ENCODE measurements around the gene SF3A1.

DNA sequence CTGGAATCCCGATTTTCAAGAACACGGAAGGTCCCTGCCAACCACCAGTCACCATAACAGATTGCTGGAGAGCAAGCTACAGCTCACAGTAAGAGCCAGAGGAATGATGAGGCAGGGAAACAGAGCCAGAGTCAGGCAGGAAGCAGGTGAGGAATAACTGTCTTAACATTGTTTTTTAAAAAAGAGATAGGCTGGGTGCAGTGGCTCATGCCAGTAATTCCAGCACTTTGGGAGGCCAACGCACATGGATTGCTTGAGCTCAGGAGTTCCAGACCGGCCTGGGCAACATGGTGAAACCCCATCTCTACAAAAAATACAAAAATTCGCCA lies 53.9 kb downstream of the SF3A1 start:
- TF ChIP-seq, protein P1, sequence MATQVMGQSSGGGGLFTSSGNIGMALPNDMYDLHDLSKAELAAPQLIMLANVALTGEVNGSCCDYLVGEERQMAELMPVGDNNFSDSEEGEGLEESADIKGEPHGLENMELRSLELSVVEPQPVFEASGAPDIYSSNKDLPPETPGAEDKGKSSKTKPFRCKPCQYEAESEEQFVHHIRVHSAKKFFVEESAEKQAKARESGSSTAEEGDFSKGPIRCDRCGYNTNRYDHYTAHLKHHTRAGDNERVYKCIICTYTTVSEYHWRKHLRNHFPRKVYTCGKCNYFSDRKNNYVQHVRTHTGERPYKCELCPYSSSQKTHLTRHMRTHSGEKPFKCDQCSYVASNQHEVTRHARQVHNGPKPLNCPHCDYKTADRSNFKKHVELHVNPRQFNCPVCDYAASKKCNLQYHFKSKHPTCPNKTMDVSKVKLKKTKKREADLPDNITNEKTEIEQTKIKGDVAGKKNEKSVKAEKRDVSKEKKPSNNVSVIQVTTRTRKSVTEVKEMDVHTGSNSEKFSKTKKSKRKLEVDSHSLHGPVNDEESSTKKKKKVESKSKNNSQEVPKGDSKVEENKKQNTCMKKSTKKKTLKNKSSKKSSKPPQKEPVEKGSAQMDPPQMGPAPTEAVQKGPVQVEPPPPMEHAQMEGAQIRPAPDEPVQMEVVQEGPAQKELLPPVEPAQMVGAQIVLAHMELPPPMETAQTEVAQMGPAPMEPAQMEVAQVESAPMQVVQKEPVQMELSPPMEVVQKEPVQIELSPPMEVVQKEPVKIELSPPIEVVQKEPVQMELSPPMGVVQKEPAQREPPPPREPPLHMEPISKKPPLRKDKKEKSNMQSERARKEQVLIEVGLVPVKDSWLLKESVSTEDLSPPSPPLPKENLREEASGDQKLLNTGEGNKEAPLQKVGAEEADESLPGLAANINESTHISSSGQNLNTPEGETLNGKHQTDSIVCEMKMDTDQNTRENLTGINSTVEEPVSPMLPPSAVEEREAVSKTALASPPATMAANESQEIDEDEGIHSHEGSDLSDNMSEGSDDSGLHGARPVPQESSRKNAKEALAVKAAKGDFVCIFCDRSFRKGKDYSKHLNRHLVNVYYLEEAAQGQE (IDR thresholded peaks at IDR 0.05): no peak
- TF ChIP-seq SP1 (IDR thresholded peaks at IDR 0.05): no peak
- TF ChIP-seq, protein P2, sequence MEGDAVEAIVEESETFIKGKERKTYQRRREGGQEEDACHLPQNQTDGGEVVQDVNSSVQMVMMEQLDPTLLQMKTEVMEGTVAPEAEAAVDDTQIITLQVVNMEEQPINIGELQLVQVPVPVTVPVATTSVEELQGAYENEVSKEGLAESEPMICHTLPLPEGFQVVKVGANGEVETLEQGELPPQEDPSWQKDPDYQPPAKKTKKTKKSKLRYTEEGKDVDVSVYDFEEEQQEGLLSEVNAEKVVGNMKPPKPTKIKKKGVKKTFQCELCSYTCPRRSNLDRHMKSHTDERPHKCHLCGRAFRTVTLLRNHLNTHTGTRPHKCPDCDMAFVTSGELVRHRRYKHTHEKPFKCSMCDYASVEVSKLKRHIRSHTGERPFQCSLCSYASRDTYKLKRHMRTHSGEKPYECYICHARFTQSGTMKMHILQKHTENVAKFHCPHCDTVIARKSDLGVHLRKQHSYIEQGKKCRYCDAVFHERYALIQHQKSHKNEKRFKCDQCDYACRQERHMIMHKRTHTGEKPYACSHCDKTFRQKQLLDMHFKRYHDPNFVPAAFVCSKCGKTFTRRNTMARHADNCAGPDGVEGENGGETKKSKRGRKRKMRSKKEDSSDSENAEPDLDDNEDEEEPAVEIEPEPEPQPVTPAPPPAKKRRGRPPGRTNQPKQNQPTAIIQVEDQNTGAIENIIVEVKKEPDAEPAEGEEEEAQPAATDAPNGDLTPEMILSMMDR (IDR thresholded peaks at IDR 0.05; ENCODE audit: low read depth, low read length, missing input control): no peak
- TF ChIP-seq TAF1 (conservative IDR thresholded peaks at IDR 0.05): no peak
- no peak for TF ChIP-seq NR2F2 (IDR thresholded peaks at IDR 0.05)

All from liver (tissue), 3 donors.